ENCODE measurements around the gene SMIM28.

SMIM28 gene

DNA sequence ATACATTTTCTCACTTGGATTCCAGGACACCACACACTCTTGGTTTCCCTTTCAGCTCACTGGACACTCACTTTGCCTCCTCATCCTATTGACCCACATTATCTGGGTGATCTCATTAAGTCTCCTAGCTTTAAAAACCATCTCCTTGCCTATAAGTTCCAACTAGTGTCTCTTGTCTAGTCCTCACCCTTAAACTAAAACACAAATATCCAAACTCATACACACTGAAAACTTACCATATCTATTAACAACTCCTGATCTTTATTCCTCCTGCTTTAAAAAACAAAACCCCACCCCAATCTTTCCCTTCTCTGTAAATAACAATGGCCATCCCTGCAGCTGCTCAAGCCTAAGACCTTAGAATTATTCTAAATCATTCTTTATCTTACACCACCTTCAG lies 3.5 kb upstream of the SMIM28 start:
- no peak for DNase-seq (ENCODE audit: low spot score)

DNA sequence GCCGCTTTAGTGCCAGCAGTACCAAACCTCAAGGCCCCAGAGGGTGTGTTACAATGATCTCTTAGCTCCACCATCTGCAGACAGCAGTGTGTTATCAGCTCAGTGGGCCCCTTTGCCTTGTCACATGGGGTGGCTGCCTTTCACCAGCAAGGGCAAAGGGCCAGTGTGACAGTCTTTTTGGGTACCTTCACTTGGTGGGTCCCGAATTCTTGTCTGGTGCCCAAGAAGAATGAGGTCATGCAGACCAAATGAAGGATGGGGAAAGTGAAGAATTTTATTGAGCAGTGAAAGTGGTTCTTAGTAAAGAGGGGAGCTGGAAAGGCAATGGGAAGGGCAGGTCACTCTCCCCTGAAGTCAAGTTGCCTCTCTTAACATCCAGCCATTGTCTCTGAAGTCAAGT lies 2.9 kb upstream of the SMIM28 start:
- no peak for DNase-seq (ENCODE audit: low spot score)

DNA sequence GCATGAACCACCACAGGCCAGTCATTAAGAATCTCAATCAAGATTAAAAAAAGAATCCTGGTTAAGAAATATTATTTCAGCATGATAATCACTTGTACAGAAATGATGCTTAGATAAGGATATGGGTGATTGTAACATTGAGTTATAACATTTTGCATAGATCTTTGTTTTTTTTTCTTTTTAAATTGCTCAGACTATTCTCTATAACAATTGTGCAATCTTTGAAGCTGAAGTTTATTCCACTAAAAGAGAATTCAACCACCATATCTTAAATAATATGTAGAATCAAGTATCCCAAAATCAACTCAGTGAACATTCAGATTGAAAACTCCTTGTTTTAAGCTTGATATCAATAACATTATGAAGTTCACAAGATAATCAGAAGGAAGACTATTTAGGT lies 663 bp upstream of the SMIM28 start:
- DNase-seq (ENCODE audit: low spot score) = no peak

DNA sequence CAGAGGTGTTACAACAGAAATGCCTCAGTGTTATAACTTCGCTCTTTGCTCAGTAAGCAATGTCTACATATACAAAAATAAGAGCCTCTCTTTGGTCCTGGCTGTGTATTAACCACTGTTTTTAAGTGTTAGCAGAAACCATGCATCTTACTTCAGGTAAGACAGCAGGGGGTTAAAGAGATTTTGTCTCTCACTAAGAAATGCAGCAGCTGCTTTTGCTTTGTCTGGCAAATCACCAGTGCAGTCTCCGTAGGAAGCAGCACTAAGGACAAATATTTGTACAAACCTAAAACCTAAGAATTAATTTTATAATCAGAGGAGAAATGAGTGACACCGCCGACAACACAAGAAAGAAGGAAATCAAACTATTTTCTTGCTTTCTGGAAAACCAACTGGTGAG lies 758 bp downstream of the SMIM28 start:
- DNase-seq (ENCODE audit: low spot score) = no peak

DNA sequence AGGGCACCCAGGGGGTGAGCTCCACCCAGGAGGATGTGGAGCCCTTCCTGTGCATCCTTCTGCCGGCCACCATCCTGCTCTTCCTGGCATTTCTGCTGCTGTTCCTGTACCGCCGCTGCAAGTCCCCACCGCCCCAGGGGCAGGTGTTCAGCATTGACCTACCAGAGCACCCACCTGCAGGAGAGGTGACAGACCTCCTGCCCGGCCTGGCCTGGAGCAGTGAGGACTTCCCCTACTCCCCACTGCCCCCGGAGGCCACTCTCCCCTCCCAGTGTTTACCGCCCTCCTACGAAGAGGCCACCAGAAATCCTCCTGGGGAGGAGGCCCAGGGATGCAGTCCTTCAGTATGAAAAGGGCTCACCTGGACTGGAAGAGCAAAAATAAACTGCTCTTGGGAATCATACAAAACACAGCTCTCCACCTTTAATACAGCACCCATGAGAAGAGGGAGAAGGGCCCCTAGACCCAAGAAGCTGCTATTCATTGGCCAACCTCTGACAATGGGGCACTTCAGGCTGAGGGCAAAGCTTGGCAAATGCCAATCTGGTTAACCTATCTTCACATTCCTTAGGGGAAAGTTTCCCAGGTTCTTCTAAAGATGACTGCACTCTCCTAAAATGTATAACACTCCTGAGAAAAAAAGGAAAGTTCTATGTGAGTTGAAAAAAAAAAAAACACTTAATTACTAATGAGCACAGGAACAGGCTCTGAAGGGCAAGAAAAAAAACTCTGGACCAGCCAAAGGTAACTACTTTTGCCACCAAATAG lies 5.0 kb downstream of the SMIM28 start:
- peak; percentile 32 for DNase-seq (ENCODE audit: low spot score)

DNA sequence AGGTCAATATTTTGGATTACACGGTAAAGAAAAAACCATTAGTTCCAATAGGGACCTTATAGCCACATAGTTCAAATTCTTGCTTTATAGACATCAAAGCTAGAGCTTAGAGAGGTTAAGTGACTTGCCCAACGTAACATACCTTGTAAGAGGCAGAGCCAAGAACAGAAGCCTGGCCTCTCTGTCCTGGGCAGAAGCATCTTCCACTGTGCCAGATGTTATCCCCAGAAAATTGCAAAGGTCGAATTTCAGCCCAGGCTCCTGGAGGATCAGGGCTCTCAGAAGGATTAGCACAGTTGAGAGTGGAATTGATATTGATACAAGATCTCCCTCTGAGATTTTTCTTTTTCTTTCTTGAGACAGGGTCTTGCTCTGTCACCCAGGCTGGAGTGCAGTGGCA lies 6.1 kb downstream of the SMIM28 start:
- DNase-seq (ENCODE audit: low spot score) = no peak

DNA sequence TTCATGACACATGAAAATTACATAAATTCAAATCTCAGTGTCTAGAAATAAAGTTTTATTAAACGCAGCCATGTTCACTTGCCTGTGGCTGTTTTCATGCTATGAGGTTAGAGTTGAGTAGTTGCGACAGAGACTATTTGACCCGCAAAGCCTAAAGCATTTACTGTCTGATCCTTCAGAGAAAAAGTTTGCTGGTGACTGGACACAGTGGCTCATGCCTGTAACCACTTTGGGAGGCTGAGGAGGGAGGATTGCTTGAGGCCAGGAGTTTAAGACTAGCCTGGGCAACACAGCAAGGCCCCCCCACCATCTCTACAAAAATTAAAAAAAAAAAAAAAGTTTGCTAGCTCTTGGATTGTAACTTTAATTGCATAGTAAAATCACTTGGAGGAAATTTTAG lies 9.2 kb downstream of the SMIM28 start:
- no peak for DNase-seq (ENCODE audit: low spot score)

DNA sequence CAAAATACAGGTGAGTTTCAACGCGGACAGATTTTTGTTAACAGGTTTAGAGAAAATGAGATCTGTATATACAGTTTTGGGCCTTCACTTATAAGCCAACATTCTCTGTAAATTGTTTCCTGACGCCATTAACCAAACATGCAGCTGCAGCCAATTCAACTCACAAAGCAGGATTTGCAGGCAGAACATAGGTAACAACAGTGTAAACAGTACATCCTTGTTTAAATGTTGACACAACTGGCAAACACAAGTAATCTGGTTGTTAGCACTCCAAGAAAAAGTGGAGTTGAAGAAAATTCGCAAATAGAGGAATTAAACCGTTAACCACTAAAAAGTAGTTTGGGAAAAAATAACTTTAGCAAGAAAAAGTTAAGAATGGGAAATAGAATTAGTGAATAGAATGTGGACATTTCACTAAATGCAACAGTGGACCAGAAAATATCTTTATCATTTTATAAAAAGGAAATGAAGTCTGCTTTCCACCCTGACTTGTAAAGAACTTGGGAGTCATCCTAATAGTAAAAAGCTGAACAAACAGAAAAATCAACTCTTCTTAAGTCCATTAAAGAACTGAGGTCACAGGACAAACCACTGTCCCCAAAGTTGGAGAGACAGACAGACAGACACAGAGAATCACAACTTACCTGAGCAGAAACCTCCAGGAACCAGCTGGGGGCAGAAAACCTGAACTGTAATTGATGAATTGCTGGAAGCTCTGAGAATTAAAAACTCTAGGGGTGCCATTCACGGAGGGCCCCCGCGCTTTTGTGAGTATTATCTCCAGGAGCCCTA lies 10.1 kb downstream of the SMIM28 start:
- no peak for DNase-seq (ENCODE audit: low spot score)

DNA sequence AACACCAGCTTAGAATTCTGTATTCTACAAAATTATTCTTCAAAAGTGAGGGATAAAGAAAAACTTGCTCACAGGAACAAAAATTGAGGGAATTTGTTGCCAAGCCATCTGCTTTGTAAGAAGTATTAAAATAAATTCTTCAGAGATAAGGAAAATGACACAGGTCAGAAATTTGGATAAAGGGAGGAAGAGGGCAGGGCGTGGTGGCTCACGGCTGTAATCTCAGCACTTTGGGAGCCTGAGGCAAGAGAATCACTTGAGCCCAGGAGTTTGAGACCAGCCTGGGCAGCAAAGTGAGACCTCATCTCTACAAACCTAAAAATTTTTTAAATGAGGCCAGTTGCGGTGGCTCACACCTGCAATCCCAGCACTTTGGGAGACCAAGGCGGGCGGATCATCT lies 11.8 kb downstream of the SMIM28 start:
- no peak for DNase-seq (ENCODE audit: low spot score)

DNA sequence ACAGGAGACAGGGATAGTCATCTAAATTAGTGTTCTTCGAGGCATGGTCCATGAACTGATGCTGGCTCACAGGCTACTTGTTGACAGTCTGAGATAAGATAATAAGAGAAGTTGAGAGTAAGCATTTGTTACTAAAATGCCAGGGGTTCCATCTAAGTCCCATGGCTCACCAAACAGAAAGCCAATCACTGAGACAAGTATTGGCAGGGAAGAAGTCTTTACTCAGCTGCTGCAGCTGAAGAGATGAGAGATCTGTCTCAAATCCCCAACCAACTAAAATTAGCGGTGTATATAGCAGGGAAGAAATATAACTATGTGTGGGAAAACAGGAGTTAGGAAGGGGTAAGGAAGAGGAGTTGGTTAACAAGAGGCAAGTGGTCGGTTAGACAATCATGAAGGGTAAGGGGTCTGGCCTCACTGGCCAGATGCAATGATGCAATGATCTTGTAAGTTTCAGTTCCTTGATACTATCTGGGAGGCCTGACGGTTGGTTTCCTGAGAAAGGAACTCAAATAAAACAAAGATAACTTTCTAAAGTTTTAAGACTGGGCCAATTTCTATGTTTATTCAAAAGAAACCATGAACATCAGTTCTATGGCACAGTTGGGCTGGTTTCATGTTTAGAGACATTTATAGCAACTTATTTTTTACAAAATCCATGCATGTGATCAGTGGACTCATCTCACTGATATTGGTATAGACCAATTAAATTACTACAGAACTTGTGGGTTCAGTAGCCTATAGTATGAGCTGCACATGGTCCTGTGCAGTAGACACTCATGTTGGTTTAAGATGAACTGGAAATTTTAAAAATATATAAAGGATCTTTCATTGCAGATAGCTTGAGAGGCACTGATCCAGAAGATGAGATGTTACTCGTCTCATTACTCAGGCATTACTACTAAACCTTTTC lies 16.4 kb downstream of the SMIM28 start:
- DNase-seq (ENCODE audit: low spot score) = no peak

DNA sequence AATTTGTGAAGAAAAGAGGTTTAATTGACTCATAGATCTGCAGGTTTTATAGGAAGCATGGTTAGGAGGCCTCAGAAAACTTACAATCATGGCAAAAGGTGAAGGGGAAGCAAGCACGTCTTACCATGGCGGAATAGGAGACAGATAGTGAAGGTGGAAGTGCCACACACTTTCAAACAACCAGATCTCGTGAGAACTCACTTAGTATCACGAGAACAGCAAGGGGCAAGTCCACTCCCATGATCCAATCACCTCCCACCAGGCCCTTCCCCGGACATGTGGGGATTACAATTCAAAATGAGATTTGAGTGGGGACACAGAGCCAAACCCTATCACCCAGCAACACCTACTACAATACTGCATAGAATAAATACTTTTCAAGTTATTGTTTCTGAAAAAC lies 19.0 kb downstream of the SMIM28 start:
- no peak for DNase-seq (ENCODE audit: low spot score)

DNA sequence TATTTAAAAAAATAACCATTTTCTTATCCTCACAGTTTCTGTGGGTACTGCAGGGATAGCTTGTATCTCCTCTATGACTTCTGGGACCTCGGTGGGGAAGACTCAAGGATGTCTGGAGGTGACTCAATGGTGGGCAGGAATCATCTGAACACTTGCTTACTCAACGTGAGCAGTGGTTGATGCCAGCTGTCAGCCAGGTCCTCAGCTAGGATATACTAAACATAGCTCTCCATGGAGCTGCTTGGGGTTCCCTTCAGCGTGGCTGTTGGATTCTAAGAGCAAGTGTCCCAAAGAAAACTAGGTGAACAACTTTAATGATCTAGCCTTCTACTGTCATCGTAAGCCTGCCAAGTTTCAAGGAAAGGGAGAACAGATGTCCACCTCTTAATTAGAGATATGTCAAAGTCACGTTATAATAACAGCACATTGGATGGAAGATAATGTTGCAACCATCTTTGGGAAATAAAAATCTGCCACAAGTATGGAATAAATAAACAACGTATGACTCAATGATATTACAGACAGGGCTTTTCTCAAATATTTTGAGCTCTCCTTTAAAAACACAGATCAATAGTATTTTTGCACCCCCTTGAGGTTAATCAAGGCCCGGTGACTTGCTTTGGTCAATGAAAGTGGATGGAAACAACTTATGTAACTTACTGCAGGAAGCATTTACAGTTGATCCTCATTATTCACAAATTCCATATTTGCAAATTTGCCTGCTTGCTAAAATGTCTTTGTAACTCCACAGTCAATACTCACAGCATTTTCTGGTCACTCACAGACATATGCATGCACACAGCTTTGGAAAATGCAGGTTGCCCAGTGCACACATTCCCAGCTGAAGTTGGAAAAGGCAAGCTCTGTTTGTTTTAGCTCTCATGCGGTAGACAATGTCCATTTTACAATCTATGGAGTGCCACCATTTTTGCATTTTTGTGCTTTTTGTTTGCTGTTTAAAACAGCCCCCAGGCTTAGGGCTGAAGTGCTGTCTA lies 19.7 kb downstream of the SMIM28 start:
- no peak for DNase-seq (ENCODE audit: low spot score)

DNA sequence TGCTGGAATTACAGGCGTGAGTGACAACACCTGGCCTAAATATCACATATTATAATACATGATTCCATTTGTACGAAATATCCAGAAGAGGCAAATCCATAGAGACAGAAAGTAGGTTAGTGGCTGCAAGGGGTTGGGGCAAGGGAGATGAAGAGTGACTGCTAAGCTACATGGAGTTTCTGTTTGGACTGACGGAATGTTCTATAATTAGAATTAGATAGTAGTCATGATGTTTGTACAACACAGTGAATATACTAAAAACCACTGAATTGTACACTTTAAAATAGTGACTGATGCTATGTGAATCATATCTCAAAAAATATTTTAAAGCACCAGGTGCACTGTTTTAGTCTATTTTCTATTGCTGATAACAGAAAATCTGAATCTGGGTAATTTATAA lies 22.6 kb downstream of the SMIM28 start:
- DNase-seq (ENCODE audit: low spot score) = no peak

DNA sequence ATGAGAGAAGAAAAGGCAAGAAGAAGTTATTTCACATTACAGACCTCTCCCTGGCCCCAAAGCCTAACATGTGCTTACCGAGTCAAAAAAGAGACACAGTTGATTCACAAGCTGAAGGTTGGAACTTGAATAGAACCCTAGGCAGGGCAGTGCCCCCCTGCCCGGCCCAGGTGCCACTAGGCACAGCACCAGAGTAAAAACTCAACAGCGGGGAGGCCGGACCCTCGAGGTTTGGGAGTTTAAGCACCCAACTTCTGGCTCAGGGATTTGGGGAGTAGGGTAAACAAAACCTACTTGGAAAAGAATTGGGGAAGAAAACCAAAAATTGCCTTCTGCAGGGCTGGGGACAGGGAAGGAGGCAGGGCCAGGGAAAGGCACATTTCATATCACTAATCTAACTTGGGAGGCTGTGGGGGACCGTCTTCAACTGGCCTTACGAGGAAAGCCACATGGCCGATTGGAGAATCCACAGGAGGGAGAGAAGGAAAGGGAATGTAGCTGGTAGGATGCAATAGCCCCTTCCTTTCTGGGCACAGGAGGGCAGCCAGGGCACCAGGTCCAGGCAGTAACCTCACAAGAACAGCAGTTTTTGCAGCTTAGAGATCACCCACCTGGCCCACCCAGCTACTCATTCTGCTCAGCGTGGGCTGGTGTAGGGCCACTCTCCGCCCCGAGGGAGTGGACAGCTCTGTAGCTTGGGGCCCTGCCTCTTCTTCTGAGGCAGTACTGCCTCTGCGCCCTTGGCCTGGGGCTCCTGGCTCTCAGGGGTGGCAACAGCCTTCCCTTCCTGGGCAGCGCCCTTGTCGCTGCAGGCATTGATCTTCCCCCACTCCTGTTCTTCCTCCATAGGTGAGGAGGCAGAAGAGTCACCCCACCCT lies 24.5 kb downstream of the SMIM28 start:
- no peak for DNase-seq (ENCODE audit: low spot score)

DNA sequence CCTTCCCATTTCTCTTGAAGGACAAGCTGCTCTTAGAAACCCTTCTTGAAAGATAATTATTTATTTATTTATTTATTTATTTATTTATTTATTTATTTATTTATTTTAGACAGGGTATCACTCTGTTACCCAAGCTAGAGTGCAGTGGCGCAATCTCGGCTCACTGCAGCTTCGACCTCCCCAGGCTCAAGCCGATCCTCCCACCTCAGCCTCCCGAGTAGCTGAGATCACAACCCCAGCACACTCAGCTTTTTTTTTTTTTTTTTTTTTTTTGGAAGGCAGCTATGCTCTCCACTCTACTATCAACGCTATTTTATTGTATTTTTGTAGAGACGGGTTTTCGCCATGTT lies 25.1 kb downstream of the SMIM28 start:
- no peak for DNase-seq (ENCODE audit: low spot score)

DNA sequence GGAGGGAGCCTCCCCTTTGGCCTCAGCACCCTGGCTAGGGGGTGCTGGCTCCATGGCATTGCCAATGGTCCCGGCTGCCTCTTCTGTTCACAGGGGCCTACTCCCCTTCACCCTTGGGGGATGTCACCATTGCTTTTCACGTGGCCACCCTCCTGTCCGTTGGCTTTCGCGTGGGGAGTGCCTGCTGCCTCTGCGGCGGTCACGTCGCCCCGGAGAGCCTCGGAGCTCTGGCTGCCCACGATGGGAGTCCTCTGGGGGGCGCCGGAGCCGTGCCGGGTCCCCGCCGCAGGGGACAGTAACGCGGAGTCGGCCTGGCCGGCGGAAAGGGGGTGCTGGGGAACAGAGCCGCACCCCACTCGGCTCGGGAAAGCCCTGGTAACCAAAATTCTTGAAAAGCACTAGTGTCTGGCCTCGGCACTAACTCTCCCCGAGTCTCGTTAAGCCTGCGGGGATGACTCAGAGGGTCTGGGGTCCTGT lies 25.7 kb downstream of the SMIM28 start:
- peak; percentile 65 for DNase-seq (ENCODE audit: low spot score)

DNA sequence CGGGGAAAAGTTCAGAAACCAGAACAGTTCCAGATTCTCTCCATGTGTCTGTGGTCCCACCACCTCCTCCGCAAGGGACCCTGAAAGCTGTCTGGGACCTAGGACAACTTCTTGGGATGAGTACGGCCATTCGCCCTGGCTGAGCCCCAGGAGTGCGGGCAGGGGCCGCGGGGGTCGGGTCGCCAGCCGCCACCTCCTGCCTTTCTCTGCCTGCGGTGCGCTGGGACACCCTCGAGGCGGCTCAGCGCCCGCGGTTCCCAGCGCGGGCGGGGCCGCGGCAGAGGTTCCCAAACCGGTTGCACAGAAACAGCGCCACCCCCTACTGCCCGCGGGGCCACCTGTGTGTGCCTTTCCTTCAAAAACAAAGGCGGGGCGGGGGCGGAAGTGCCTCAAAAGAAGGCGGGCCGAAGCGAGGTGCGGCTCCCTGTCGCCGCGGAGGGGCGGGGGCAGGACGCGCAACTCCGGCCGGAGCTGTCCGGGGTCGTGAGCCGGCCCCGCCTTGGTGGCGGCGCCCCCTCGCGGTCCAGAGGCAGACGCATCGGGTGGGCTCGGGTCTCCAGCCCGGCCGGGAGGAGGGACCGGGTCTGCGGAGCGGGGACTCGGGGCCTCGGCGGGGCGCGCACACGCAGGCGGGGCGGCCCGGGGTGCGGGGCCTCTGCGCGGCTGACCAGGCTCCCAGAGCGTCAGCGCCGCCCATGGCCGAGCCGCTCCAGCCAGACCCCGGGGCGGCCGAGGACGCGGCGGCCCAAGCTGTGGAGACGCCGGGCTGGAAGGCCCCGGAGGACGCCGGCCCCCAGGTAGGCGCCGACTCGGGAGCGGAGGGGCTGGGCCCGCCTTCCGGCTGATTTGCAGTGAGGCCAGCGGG lies 26.3 kb downstream of the SMIM28 start, which contains the start of gene HEBP2:
TSS of gene HEBP2 (plus strand) at position 423 of the 865 bp plus-strand sequence. CDS start at position 696, 273 bp downstream.
- DNase-seq (ENCODE audit: low spot score) = peak; percentile 99

DNA sequence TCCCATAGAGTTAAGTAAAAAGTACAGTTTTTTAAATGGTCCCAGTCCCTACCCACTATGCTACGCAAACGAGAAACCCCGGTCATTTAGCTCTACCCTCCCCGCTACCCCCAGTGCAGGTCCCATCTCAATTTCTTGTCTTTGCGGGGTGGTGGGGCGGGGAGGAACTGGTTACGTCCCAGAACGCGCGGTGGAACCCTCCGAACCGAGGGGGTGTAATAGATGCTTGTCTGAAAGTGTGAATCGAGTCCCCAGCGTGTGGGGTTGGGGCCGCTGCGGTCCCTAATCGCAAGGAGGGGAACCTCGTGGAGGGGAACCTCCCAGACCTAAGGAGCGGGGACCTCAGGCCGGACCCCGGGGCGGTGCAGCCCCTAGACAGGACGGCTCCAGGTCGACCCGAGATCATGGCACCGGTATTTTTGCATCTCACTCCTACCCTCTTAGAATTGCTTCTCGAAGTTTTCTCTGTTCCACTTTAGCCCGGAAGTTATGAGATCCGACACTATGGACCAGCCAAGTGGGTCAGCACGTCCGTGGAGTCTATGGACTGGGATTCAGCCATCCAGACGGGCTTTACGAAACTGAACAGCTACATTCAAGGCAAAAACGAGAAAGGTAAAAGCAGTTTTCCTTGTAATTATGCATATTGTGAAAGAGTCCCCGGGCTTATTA lies 27.1 kb downstream of the SMIM28 start:
- no peak for DNase-seq (ENCODE audit: low spot score)
